Endothelial cell of umbilical vein (primary cell): ENCODE results near the gene SH3RF3. TPM values are rescaled to one million over a fixed set of nuclear protein-coding genes. Genes with fewer than 3 reads are reported as not detected.

Experiments
- BruUV-seq: library from RNA; stranded (reverse); fragments of 400-500 nt; replicated peaks from 2 replicates; lab custom pipeline; 2021; lab: Mats Ljungman, UMichigan
- CTCF ChIA-PET: fragments of 300-600, 350-600 bp; sonication (Branson Sonifier 250); formaldehyde crosslinking; loops from one replicate; lab custom pipeline; 2021; ENCODE audit warnings: antibody characterized with exemption, inconsistent platforms; lab: Charles Lee
- POLR2A ChIA-PET: fragments of 300-600, 350-600 bp; sonication (Branson Sonifier 250); formaldehyde crosslinking; loops from one replicate; lab custom pipeline; 2021; ENCODE audit warnings: antibody characterized with exemption, inconsistent platforms; lab: Charles Lee
- DNase-seq: peaks from one replicate; pipeline ENCODE4 v3.0.0-alpha.2; 2011; ENCODE audit warnings: low read depth, low spot score
- FAIRE-seq: peaks from 2 replicates; lab custom pipeline; 2011; peaks lifted over from hg19 to GRCh38; lab: Jason Lieb, UNC
- H2AFZ ChIP-seq: 2 replicates; pipeline ENCODE4 v1.6.0; 2012; ENCODE audit warnings: low read depth, low read length, control low read depth, inconsistent platforms
- H3K27ac ChIP-seq: 2 replicates; pipeline ENCODE4 v1.5.1; 2011; ENCODE audit warnings: low read depth, mild to moderate bottlenecking, control low read depth, low read length, moderate library complexity; ENCODE audit not compliant: insufficient read depth
- H3K27me3 ChIP-seq, 2 experiments: 2 replicates each; pipeline versions ENCODE4 v1.6.0 to v1.6.1; 2011; ENCODE audit warnings: low read length in 2 of 2, mixed read lengths in 1 of 2; ENCODE audit not compliant: control insufficient read depth in 2 of 2, insufficient read depth in 2 of 2
- H3K36me3 ChIP-seq, 2 experiments: 2 replicates in 1 of 2; 3 replicates in 1 of 2; pipeline ENCODE4 v1.5.1; 2011; ENCODE audit warnings: low read length in 2 of 2, mild to moderate bottlenecking in 1 of 2, moderate library complexity in 1 of 2; ENCODE audit not compliant: control insufficient read depth in 2 of 2, insufficient read depth in 2 of 2; ENCODE audit errors: extremely low read depth in 1 of 2
- H3K4me1 ChIP-seq: 3 replicates; pipeline ENCODE4 v1.5.1; 2011; ENCODE audit warnings: mild to moderate bottlenecking, low read length; ENCODE audit not compliant: control insufficient read depth, insufficient read depth; ENCODE audit errors: extremely low read depth
- H3K4me2 ChIP-seq: 2 replicates; pipeline ENCODE4 v1.6.1; 2011; ENCODE audit warnings: low read length, control low read depth, mixed read lengths; ENCODE audit not compliant: insufficient read depth
- H3K4me3 ChIP-seq, 3 experiments: fragments of 200-600 bp in 1 of 3; sonication (generic), shearing (Covaris generic) in 1 of 3; replicated peaks in 1 of 3; 2 replicates each; pipeline ENCODE4 v1.5.1; 2011 to 2016; ENCODE audit warnings: control low read depth in 3 of 3, low read length in 3 of 3, mild to moderate bottlenecking in 2 of 3, inconsistent platforms in 1 of 3, low read depth in 1 of 3, moderate library complexity in 1 of 3; ENCODE audit not compliant: insufficient read depth in 1 of 3
- H3K79me2 ChIP-seq: 2 replicates; pipeline ENCODE4 v1.6.0; 2012; ENCODE audit warnings: low read length, inconsistent platforms; ENCODE audit not compliant: control insufficient read depth, insufficient read depth
- H3K9ac ChIP-seq: replicated peaks from 2 replicates; pipeline ENCODE3; 2011; ENCODE audit warnings: low read length, control low read depth; ENCODE audit not compliant: insufficient read depth; ENCODE audit errors: extremely low read depth
- H3K9me1 ChIP-seq: replicated peaks from 3 replicates; pipeline ENCODE4 v1.6.0; 2011; ENCODE audit warnings: mild to moderate bottlenecking, low read length; ENCODE audit not compliant: control insufficient read depth, insufficient read depth; ENCODE audit errors: extremely low read depth
- H3K9me3 ChIP-seq: replicated peaks from 2 replicates; pipeline ENCODE4 v1.5.1; 2012; ENCODE audit warnings: low read length, inconsistent platforms; ENCODE audit not compliant: control insufficient read depth, insufficient read depth
- H4K20me1 ChIP-seq: replicated peaks from 2 replicates; pipeline ENCODE3; 2011; ENCODE audit warnings: mild to moderate bottlenecking, low read length; ENCODE audit not compliant: control insufficient read depth, insufficient read depth; ENCODE audit errors: extremely low read depth
- EZH2 ChIP-seq: IDR thresholded peaks from 2 replicates; pipeline ENCODE4 v1.6.1; 2012; ENCODE audit warnings: borderline replicate concordance, low read depth, mild to moderate bottlenecking, moderate library complexity, low read length, inconsistent platforms; ENCODE audit not compliant: severe bottlenecking
- FOS ChIP-seq: IDR thresholded peaks from 2 replicates; pipeline ENCODE4 v1.6.1; 2011; ENCODE audit warnings: mild to moderate bottlenecking, low read length, moderate library complexity, borderline replicate concordance; ENCODE audit not compliant: insufficient read depth
- GATA2 ChIP-seq: IDR thresholded peaks from 2 replicates; pipeline ENCODE4 v1.7.0; 2011; ENCODE audit warnings: low read depth, mild to moderate bottlenecking, moderate library complexity, mixed read lengths, low read length; ENCODE audit not compliant: insufficient read length, insufficient read depth
- JUN ChIP-seq: IDR thresholded peaks from 2 replicates; pipeline ENCODE4 v1.6.1; 2011; ENCODE audit warnings: borderline replicate concordance, low read depth; ENCODE audit not compliant: insufficient read length, insufficient read depth
- MYC ChIP-seq: IDR thresholded peaks from one replicate; pipeline ENCODE4 v1.6.1; 2011; ENCODE audit warnings: mild to moderate bottlenecking, low read depth, low read length
- POLR2A ChIP-seq: IDR thresholded peaks from 2 replicates; pipeline ENCODE4 v1.6.1; 2012; ENCODE audit warnings: low read depth, mild to moderate bottlenecking, control low read depth, low read length
- POLR2AphosphoS5 ChIP-seq: IDR thresholded peaks from 2 replicates; pipeline ENCODE4 v1.6.1; 2012; ENCODE audit warnings: low read depth, mild to moderate bottlenecking, control low read depth, low read length, moderate library complexity; ENCODE audit not compliant: insufficient read depth
- dilution Hi-C: fragments of 300-500 bp; cut with MboI; formaldehyde crosslinking; loops from one replicate; pipeline ENCODE4 v1.15.0; 2019; ENCODE audit warnings: low sequenced_read_pairs; ENCODE audit not compliant: extremely low pct_ligation_motif_present
- intact Hi-C: fragments of 100-400 bp; cut with micrococcal nuclease; formaldehyde crosslinking; loops from one replicate; pipeline ENCODE4 v1.10.0; 2022
- polyA plus RNA-seq, 4 experiments: library from polyadenylated mRNA; depleted of rRNA in 3 of 4; stranded (reverse) in 3 of 4; unstranded in 1 of 4; fragments of >200 nt; gene quantifications; 2 replicates each; pipeline versions ENCODE4 v1.2.1 to v1.2.3, GENCODE V29; 2011 to 2012; ENCODE audit warnings: missing spikeins in 1 of 4
- total RNA-seq: library from RNA; stranded (reverse); gene quantifications from 2 replicates; pipeline ENCODE4 v1.2.3, GENCODE V29; 2021
- TF ChIP-seq, protein P1 (sequence below): IDR thresholded peaks from 2 replicates; pipeline ENCODE4 v1.6.1; 2011; ENCODE audit not compliant: insufficient read depth, insufficient read length
- TF ChIP-seq, protein P2 (sequence below), 2 donors: IDR thresholded peaks; 1 replicate in 1 of 2; 2 replicates in 1 of 2; pipeline ENCODE4 v1.5.1; 2011; ENCODE audit warnings: low read length in 2 of 2, mild to moderate bottlenecking in 2 of 2, moderate library complexity in 2 of 2, control low read depth in 1 of 2, inconsistent platforms in 1 of 2, low read depth in 1 of 2; ENCODE audit not compliant: insufficient read depth in 1 of 2; ENCODE audit errors: extremely low read depth in 1 of 2

The SH3RF3 gene
- total and polyA plus RNA-seq, 2 donors (not counting 3 experiments of a cell fraction or from before 2014, with no cell fraction given), result 3.8 to 14.7 TPM

GRCh38 chr2:109372614-109373013 lies 243.6 kb downstream of the SH3RF3 start:
- POLR2A ChIA-PET, result no interaction called here
- BruUV-seq, result no TSS peak
- Histone ChIP-seq H2AFZ (no peak overlapping the region), H3K27me3 (no peaks in the 10 kb centered on the region), H3K27ac (no peak overlapping the region), H3K4me1 (no peaks in the 10 kb centered on the region), H3K4me2 (no peak overlapping the region), H3K9ac (no peak overlapping the region), H4K20me1 (no peaks in the 10 kb centered on the region), H3K9me1 (no peaks in the 10 kb centered on the region), H3K36me3 (no peaks in the 10 kb centered on the region), H3K9me3 (no peaks in the 10 kb centered on the region), H3K79me2 (no peaks in the 10 kb centered on the region), H3K4me3 (no peak overlapping the region)
- CTCF ChIA-PET, result no interaction called here
- FAIRE-seq (no peak), DNase-seq (no peak)
- dilution Hi-C loops, result no loop called here
- intact Hi-C loops, result no loop called here
- TF ChIP-seq, protein P1, sequence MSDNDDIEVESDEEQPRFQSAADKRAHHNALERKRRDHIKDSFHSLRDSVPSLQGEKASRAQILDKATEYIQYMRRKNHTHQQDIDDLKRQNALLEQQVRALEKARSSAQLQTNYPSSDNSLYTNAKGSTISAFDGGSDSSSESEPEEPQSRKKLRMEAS, result no peak
- TF ChIP-seq JUN (no peak), GATA2 (no peak)

- no peaks in the 10 kb centered on the region for H3K79me2 ChIP-seq
- H3K9ac ChIP-seq, result no peak overlapping the region
- no peaks in the 10 kb centered on the region for H4K20me1 ChIP-seq
- CTCF ChIA-PET, result no interaction called here
- BruUV-seq, result no TSS peak
- no peak overlapping the region for H3K4me2 ChIP-seq
- H3K36me3 ChIP-seq, result no peaks in the 10 kb centered on the region
- intact Hi-C loops (no loop called here), dilution Hi-C loops (no loop called here)
- H2AFZ ChIP-seq, result no peak overlapping the region
- no peak overlapping the region for H3K4me3 ChIP-seq
- H3K27ac ChIP-seq, result no peak overlapping the region
- no peaks in the 10 kb centered on the region for H3K27me3 ChIP-seq
- no peaks in the 10 kb centered on the region for H3K9me3 ChIP-seq
- POLR2A ChIA-PET, result no interaction called here
- DNase-seq, result no peak
- TF ChIP-seq FOS (no peak), MYC (no peak), POLR2AphosphoS5 (no peak), EZH2 (no peak), JUN (no peak), POLR2A (no peak), GATA2 (no peak)
- TF ChIP-seq, protein P1, result no peak
- TF ChIP-seq, protein P2, sequence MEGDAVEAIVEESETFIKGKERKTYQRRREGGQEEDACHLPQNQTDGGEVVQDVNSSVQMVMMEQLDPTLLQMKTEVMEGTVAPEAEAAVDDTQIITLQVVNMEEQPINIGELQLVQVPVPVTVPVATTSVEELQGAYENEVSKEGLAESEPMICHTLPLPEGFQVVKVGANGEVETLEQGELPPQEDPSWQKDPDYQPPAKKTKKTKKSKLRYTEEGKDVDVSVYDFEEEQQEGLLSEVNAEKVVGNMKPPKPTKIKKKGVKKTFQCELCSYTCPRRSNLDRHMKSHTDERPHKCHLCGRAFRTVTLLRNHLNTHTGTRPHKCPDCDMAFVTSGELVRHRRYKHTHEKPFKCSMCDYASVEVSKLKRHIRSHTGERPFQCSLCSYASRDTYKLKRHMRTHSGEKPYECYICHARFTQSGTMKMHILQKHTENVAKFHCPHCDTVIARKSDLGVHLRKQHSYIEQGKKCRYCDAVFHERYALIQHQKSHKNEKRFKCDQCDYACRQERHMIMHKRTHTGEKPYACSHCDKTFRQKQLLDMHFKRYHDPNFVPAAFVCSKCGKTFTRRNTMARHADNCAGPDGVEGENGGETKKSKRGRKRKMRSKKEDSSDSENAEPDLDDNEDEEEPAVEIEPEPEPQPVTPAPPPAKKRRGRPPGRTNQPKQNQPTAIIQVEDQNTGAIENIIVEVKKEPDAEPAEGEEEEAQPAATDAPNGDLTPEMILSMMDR (IDR thresholded peaks at IDR 0.05; ENCODE audit: extremely low read depth in 1 of 2, insufficient read depth in 1 of 2, low read depth in 1 of 2, low read length in 2 of 2), result no peak
- no peak for FAIRE-seq
- no peaks in the 10 kb centered on the region for H3K9me1 ChIP-seq
- H3K4me1 ChIP-seq, result no peaks in the 10 kb centered on the region
Measured at GRCh38 chr2:109373791-109374547, 245.0 kb downstream of the SH3RF3 start.
